Body of pancreas (tissue), 4 donors: ENCODE data around the gene SPIRE1. TPM values are rescaled to one million over a fixed set of nuclear protein-coding genes. Genes with fewer than 3 reads are reported as not detected.

Experiments
- ATAC-seq: fragments of 150-250 bp; one replicate; pipeline ENCODE4 v1.9.1; 2016
- DNase-seq, 4 donors: peaks; one replicate each; pipeline ENCODE4 v3.0.0-alpha.2; 2019
- H3K27ac ChIP-seq, 4 donors: fragments of 200-600 bp; sonication (generic); 1 replicate in 3 of 4; 2 replicates in 1 of 4; pipeline versions ENCODE4 v1.5.1 to v1.6.1; 2016 to 2019; ENCODE audit warnings: mild to moderate bottlenecking in 1 of 4, mixed read lengths in 1 of 4, moderate library complexity in 1 of 4
- H3K27me3 ChIP-seq, 2 donors: fragments of 200-600 bp; sonication (generic); one replicate each; pipeline ENCODE4 v1.6.0; 2016; ENCODE audit warnings: mild to moderate bottlenecking in 1 of 2
- H3K36me3 ChIP-seq, 2 donors: fragments of 200-600 bp; sonication (generic); replicated peaks in 1 of 2; 2 replicates each; pipeline ENCODE4 v1.5.1; 2016; ENCODE audit warnings: low read depth in 2 of 2; ENCODE audit not compliant: insufficient read depth in 1 of 2
- H3K4me1 ChIP-seq: fragments of 200-600 bp; sonication (generic); one replicate; pipeline ENCODE4 v1.6.0; 2016
- H3K4me3 ChIP-seq, 2 donors: fragments of 200-600 bp; sonication (generic); 1 replicate in 1 of 2; 2 replicates in 1 of 2; pipeline ENCODE4 v1.5.1; 2016 to 2019
- H3K9me3 ChIP-seq, 3 donors: fragments of 200-600 bp; sonication (generic); 1 replicate in 2 of 3; 2 replicates in 1 of 3; pipeline ENCODE4 v1.5.1; 2016
- CTCF ChIP-seq, 7 experiments: fragments of 450-650 bp in 4 of 7; fragments of 200-600 bp in 3 of 7; sonication (generic) in 3 of 7; IDR thresholded peaks; one replicate each; pipeline ENCODE4 v1.5.1; 2016 to 2019; ENCODE audit warnings: antibody characterized with exemption in 7 of 7
- POLR2A ChIP-seq, 3 donors: fragments of 450-650 bp; IDR thresholded peaks; one replicate each; pipeline ENCODE4 v1.6.1; 2016; ENCODE audit warnings: antibody characterized with exemption in 3 of 3, mild to moderate bottlenecking in 2 of 3
- whole genome bisulfite sequencing, 2 donors: methylation state at CpG; one replicate each; pipeline ENCODE4 v1.1.5; 2017; 5-methylcytosine and 5-hydroxymethylcytosine counted together
- intact Hi-C: fragments of 100-400 bp; cut with DNase I; formaldehyde crosslinking; loops from one replicate; pipeline ENCODE4 v1.15.1; 2023
- total RNA-seq, 2 donors: library from RNA; depleted of rRNA; stranded (reverse); fragments of >200 nt; gene quantifications; one replicate each; pipeline ENCODE4 v1.1.0, GENCODE V29; 2016

The SPIRE1 gene
- total RNA-seq, 2 donors from 2014 or later, result 8.2 to 15.0 TPM

- H3K4me1 ChIP-seq, result peaks cover 15% of the 10 kb centered on the region
- intact Hi-C loops, result no loop called here
- ATAC-seq (no peak), DNase-seq (no peak)
- no peak overlapping the region for H3K4me3 ChIP-seq
- WGBS, 2 donors, result 87 to 90% methylated on average over 9 of the region's 9 CpGs
- H3K27ac ChIP-seq, result no peak overlapping the region
- no peaks in the 10 kb centered on the region for H3K36me3 ChIP-seq
- TF ChIP-seq POLR2A (IDR thresholded peaks at IDR 0.05), result no peak
- TF ChIP-seq CTCF (IDR thresholded peaks at IDR 0.05), result no peak
- H3K27me3 ChIP-seq, result no peaks in the 10 kb centered on the region
- H3K9me3 ChIP-seq, result no peaks in the 10 kb centered on the region
Observed at GRCh38 chr18:12410081-12410481, 247.8 kb downstream of the SPIRE1 start.

- no peaks in the 10 kb centered on the region for H3K36me3 ChIP-seq
- 48 to 63% methylated on average over 3 of the region's 3 CpGs for WGBS, 2 donors
- no peak for DNase-seq
- H3K4me3 ChIP-seq, result no peak overlapping the region
- no peaks in the 10 kb centered on the region for H3K9me3 ChIP-seq
- H3K4me1 ChIP-seq, result peaks cover 15% of the 10 kb centered on the region
- no peaks in the 10 kb centered on the region for H3K27me3 ChIP-seq
- intact Hi-C loops, result no loop called here
- TF ChIP-seq POLR2A (IDR thresholded peaks at IDR 0.05) (no peak), CTCF (IDR thresholded peaks at IDR 0.05) (no peak)
- no peak overlapping the region for H3K27ac ChIP-seq
- ATAC-seq, result no peak
Observed at GRCh38 chr18:12409469-12409868, 248.4 kb downstream of the SPIRE1 start.

GRCh38 chr18:12408247-12408869, 249.5 kb downstream of the SPIRE1 start:
- H3K9me3 ChIP-seq, result no peaks in the 10 kb centered on the region
- DNase-seq (peak in 1 of 4 donors; percentile 17), ATAC-seq (no peak)
- H3K36me3 ChIP-seq, result no peaks in the 10 kb centered on the region
- no peak for TF ChIP-seq CTCF (IDR thresholded peaks at IDR 0.05)
- TF ChIP-seq POLR2A (IDR thresholded peaks at IDR 0.05), result no peak
- peak overlapping the region in 1 of 2 donors; percentile 25 for H3K4me3 ChIP-seq
- peaks cover 15% of the 10 kb centered on the region for H3K4me1 ChIP-seq
- H3K27me3 ChIP-seq, result no peaks in the 10 kb centered on the region
- WGBS, 2 donors, result 23 to 57% methylated on average over 11 to 17 of the region's 32 CpGs
- intact Hi-C loops, result no loop called here
- peak overlapping the region; percentile 18 to 74 (median 62) for H3K27ac ChIP-seq

- ATAC-seq, result no peak
- H3K36me3 ChIP-seq, result no peaks in the 10 kb centered on the region
- H3K4me3 ChIP-seq, result no peak overlapping the region
- H3K27me3 ChIP-seq, result no peaks in the 10 kb centered on the region
- WGBS, 2 donors, result 71 to 74% methylated on average over 19 of the region's 19 CpGs
- TF ChIP-seq POLR2A (IDR thresholded peaks at IDR 0.05) (no peak), CTCF (IDR thresholded peaks at IDR 0.05) (no peak)
- H3K9me3 ChIP-seq, result no peaks in the 10 kb centered on the region
- H3K27ac ChIP-seq, result no peak overlapping the region
- peaks cover 15% of the 10 kb centered on the region for H3K4me1 ChIP-seq
- intact Hi-C loops, result no loop called here
- DNase-seq, result no peak
Observed at GRCh38 chr18:12406371-12407111, 251.4 kb downstream of the SPIRE1 start.
